ENCODE data around the gene MLST8. TPM values are rescaled to one million over a fixed set of nuclear protein-coding genes. Genes with fewer than 3 reads are reported as not detected.

The MLST8 gene
- total and polyA plus RNA-seq, 2 of the 8 experiments (the other 6 are each of a cell fraction or from before 2014, with no cell fraction given), result 67.6 to 321 TPM

DNA sequence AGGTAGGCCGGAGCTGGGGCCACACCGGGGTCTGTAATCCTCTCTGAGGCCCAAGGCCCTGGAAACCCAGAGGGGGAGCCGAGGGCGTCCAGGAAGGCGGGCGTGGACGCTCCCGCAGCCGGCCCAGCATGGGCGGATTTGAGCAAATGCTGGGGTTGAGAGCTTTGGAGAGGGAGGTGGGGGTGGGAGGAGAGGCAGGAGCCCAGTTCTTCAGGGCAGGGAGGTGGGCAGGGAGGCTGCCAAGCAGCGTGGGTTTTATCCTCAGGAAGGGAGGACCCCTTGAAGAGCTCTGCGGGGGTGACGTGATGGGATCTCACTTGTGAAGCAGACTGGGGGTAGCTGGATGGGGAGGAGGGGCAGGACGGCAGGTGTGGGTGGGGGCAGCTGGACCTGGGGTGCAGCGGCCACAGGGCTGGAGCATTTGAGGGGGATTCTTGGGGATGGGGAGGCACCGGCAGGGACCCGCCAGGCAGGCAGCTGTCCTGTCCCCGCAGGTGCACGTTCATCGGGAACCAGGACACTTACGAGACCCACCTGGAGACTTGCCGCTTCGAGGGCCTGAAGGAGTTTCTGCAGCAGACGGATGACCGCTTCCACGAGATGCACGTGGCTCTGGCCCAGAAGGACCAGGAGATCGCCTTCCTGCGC lies 32.4 kb upstream of the MLST8 start (continued):
- TF ChIP-seq CHD7 (IDR thresholded peaks at IDR 0.05; ENCODE audit: insufficient replicate concordance, low read length) (no peak), TBP (IDR thresholded peaks at IDR 0.05; ENCODE audit: low read depth, low read length) (no peak), NANOG (IDR thresholded peaks at IDR 0.05; ENCODE audit: insufficient read depth, low read depth, low read length, poor library complexity, severe bottlenecking) (no peak), RXRA (IDR thresholded peaks at IDR 0.05; ENCODE audit: insufficient read depth, low read depth, low read length) (no peak), RBBP5 (IDR thresholded peaks at IDR 0.05; ENCODE audit: borderline replicate concordance, low read depth, low read length) (no peak), BCL11A (IDR thresholded peaks at IDR 0.05; ENCODE audit: low read depth in 2 of 2, low read length in 2 of 2) (no peak), SIRT6 (IDR thresholded peaks at IDR 0.05; ENCODE audit: low read length) (no peak), TAF7 (optimal IDR thresholded peaks at IDR 0.05; ENCODE audit: borderline replicate concordance, low read depth, low read length) (no peak), HDAC6 (IDR thresholded peaks at IDR 0.05; ENCODE audit: low read depth, low read length) (no peak)
- TF ChIP-seq, protein P1, sequence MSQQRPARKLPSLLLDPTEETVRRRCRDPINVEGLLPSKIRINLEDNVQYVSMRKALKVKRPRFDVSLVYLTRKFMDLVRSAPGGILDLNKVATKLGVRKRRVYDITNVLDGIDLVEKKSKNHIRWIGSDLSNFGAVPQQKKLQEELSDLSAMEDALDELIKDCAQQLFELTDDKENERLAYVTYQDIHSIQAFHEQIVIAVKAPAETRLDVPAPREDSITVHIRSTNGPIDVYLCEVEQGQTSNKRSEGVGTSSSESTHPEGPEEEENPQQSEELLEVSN (IDR thresholded peaks at IDR 0.05), result no peak

All from H1 (cell line).